ENCODE data around the gene LAMB4. TPM values are rescaled to one million over a fixed set of nuclear protein-coding genes. Genes with fewer than 3 reads are reported as not detected.

The LAMB4 gene
- total RNA-seq, 4 donors from 2014 or later = 2.0 to 28.2 (median 8.8) TPM

DNA sequence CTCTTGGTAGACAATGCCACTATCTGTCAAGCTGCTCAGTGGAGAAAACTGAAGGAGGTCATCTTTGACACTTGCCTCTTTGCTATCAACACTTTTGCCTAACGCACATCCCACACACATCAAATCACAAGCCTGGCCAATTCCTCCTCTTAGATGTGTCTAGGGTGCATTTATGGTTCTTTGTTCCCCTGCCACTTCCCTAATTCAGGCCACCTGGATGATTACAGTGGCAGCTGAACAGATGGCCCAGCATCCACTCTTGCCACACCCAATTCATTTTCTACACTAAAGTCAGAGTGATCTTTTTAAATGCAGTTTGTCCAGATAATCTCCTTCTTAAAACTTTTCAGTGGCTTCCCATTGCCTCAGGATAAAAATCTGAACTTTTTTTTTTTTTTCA is 58.6 kb downstream of the LAMB4 start:
- Histone ChIP-seq H3K4me1 (peaks cover 0 to 4% (median 0%) of the 10 kb centered on the region in 3 donors), H3K4me3 (no peak overlapping the region), H3K27me3 (no peaks in the 10 kb centered on the region), H3K36me3 (no peaks in the 10 kb centered on the region), H3K27ac (no peak overlapping the region), H3K9me3 (no peaks in the 10 kb centered on the region)
- 93 to 95% methylated on average over 1 of the region's 1 CpG for WGBS, 2 donors
- intact Hi-C loops (cut with DNase I) = no loop called here
- TF ChIP-seq POLR2A (IDR thresholded peaks at IDR 0.05) = no peak
- TF ChIP-seq CTCF (IDR thresholded peaks at IDR 0.05) = no peak
- no peak for DNase-seq

GRCh38 chr7:108069646-108070045 is 60.5 kb downstream of the LAMB4 start:
- intact Hi-C loops (cut with DNase I) = no loop called here
- H3K4me1 ChIP-seq = peaks cover 0 to 4% (median 0%) of the 10 kb centered on the region in 3 donors
- TF ChIP-seq POLR2A (IDR thresholded peaks at IDR 0.05) (no peak), CTCF (IDR thresholded peaks at IDR 0.05) (no peak)
- H3K9me3 ChIP-seq = no peaks in the 10 kb centered on the region
- H3K27ac ChIP-seq = no peak overlapping the region
- no peaks in the 10 kb centered on the region for H3K36me3 ChIP-seq
- H3K27me3 ChIP-seq = no peaks in the 10 kb centered on the region
- 67 to 82% methylated on average over 2 of the region's 2 CpGs for WGBS, 2 donors
- H3K4me3 ChIP-seq = no peak overlapping the region
- no peak for DNase-seq

DNA sequence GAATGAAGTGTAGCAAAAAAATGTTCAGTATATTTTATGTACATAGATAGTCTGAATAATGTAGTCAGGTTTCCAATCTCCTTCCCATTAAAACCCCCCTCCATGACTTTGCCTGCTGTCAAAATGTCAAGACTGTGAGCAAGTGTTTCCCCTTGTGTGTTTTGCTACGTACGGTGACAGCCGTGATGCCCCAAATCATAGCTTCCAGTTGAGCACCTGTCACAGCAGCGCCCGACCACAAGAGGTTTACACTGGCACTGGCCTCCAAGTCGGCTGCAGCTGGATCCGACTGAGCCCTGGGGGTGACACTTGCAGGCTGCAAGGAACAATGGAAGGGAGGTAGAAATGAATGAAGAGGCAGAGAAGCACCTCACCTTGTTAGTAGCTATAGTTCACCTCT is 62.3 kb downstream of the LAMB4 start:
- Histone ChIP-seq H3K27ac (no peak overlapping the region), H3K9me3 (no peaks in the 10 kb centered on the region), H3K4me1 (peaks cover 0 to 7% (median 0%) of the 10 kb centered on the region in 3 donors), H3K27me3 (no peaks in the 10 kb centered on the region), H3K36me3 (no peaks in the 10 kb centered on the region), H3K4me3 (no peak overlapping the region)
- TF ChIP-seq CTCF (IDR thresholded peaks at IDR 0.05) = no peak
- no peak for TF ChIP-seq POLR2A (IDR thresholded peaks at IDR 0.05)
- WGBS, 2 donors = 83 to 93% methylated on average over 7 of the region's 7 CpGs
- intact Hi-C loops (cut with DNase I) = no loop called here
- DNase-seq = no peak

DNA sequence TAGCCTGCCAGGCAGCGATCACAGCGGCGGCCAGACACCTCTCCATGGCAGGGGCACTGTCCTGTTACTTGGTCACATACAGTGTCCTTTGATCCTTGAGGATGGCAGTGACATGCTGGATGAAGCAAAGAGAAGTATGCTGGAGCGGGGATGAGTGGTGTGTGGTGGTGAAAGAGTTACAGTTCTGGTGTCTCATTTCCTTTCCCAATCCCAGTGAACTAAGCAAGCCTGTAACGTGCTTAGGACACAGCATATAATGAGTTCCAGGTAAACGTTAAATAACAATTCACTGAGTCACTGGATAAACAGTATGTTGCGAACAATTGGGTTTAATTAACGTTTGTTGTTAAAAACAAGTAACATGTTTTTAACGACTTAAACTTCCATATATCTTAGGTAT is 63.7 kb downstream of the LAMB4 start:
- Histone ChIP-seq H3K9me3 (no peaks in the 10 kb centered on the region), H3K4me3 (no peak overlapping the region), H3K27me3 (no peaks in the 10 kb centered on the region), H3K4me1 (peaks cover 0 to 7% (median 0%) of the 10 kb centered on the region in 3 donors), H3K27ac (no peak overlapping the region), H3K36me3 (no peaks in the 10 kb centered on the region)
- intact Hi-C loops (cut with DNase I) = no loop called here
- DNase-seq = no peak
- TF ChIP-seq POLR2A (IDR thresholded peaks at IDR 0.05) (no peak), CTCF (IDR thresholded peaks at IDR 0.05) (no peak)
- 65 to 71% methylated on average over 8 to 9 of the region's 9 CpGs for WGBS, 2 donors

- H3K4me3 ChIP-seq = no peak overlapping the region
- intact Hi-C loops (cut with DNase I) = no loop called here
- H3K27ac ChIP-seq = no peak overlapping the region
- no peaks in the 10 kb centered on the region for H3K27me3 ChIP-seq
- peaks cover 0 to 19% (median 0%) of the 10 kb centered on the region in 3 donors for H3K4me1 ChIP-seq
- no peaks in the 10 kb centered on the region for H3K9me3 ChIP-seq
- TF ChIP-seq POLR2A (IDR thresholded peaks at IDR 0.05) (no peak), CTCF (IDR thresholded peaks at IDR 0.05) (no peak)
- no peak for DNase-seq
- no peaks in the 10 kb centered on the region for H3K36me3 ChIP-seq
- 80 to 83% methylated on average over 2 to 5 of the region's 5 CpGs for WGBS, 2 donors
Measured at GRCh38 chr7:108063520-108063933, 66.6 kb downstream of the LAMB4 start.
